DMS53 treated with DMSO at 0.1 percent for 48 hours (cell line): ENCODE results near the gene PWP2.
"Not testable (repeated sequence)": the region's sequence is repeated elsewhere in the genome, so short reads cannot be mapped to it uniquely, and the experiment has no call there.

Experiments used
- DNase-seq: peaks from one replicate; lab custom pipeline; 2025; ENCODE audit not compliant: unreplicated experiment; lab: John Stamatoyannopoulos, UW

PWP2 gene

DNA sequence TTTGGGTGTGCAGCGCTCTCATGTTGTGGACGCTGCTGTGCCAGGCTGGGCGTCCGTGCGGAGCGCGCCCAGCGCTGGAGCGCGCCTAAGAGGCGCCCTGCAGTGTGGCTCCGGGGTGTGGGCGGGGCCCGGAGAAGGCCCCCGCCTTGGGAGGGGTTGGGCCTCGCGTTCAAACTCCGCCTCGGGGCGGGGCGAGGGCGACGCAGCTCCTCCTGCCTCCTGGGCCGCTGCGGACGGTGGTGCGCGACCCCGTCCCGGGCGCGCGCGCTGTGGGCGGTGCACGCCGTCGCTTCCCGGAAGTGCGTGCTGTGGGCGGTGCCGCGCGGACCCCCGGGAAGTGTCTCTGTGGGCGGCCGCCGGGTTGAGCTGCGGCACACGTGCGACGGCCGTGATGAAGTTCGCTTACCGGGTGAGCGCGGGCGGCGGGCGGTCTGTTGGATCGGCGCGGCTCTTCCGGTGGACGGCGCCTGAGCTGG lies at the start of gene PWP2:
PWP2 (plus strand) TSS at position 374 of the 476 bp plus-strand sequence; CDS start at position 392, 18 bp downstream.
- not testable (repeated sequence) for DNase-seq

- DNase-seq, result no peak
Measured at GRCh38 chr21:44057960-44058651, 49.1 kb upstream of the PWP2 start.

DNA sequence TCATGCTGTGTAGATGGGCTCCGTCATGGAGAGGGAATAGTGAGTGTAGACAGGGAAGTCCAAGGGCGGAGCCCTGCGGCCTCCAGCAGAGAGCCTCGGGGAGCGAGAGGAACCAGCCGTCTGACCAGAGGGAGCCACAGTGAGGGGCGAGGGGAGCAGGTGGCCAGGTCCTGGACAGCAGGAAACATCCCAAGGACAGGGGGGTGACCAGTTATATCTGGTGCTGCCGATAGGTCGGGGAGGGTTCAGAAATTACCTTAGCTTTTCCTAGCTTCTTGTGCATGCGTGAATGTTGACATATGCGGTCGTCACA lies 48.6 kb upstream of the PWP2 start:
- no peak for DNase-seq

DNA sequence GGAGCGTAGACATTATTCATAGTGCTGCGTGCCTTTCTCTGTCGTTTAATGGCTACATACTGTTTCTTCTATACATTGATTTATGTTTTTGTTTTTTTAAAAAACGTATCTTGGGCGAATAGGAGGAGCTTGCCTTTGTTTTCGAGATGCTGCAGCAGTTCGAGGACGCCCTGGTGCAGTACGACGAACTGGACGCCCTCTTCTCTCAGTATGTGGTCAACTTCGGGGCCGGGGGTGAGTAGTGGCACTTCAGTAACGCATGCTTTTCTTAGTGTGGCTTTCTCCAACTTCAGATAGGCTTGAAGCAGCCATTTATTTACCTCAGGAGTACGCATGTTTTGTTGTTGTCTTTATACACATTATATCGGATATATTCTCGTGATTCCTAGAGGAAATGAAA lies 48.2 kb upstream of the PWP2 start:
- no peak for DNase-seq

DNA sequence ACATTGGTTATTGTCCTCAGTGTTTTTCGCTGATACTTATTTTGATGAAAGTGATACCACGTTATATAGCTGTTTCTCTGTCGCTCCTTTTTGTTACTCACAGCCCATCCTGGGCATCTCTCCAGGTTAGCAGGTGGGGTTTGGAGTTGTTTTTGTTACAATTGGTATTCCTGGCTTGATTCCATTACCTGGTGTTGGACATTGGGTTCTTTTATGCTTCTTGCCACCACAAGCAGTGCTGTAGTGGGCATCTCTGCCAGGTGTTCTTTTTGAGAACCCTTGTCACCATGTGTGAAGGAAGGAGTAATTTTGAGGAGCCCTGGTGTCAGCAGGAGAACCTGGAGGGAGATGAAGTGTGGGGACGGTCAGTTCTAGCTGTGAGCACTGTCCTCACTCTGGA lies 47.5 kb upstream of the PWP2 start:
- DNase-seq, result no peak

DNA sequence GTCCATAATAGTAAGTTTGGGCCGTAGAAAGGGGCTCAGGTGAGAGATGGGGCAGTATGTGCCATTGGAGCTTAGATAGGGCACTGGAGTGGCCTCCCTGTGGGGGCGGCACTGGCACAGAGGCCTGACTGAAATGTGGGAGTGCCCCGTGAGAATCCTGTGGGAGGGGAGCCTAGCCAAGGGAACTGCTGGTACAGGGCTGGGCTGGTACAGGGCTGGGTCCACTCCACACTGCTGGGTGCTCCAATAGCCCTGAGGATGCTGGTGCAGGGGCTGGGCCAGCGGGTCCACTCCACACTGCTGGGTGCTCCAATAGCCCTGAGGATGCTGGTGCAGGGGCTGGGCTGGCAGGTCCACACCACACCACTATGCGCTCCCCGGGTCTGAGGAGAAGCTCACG lies 44.8 kb upstream of the PWP2 start:
- DNase-seq, result no peak

DNA sequence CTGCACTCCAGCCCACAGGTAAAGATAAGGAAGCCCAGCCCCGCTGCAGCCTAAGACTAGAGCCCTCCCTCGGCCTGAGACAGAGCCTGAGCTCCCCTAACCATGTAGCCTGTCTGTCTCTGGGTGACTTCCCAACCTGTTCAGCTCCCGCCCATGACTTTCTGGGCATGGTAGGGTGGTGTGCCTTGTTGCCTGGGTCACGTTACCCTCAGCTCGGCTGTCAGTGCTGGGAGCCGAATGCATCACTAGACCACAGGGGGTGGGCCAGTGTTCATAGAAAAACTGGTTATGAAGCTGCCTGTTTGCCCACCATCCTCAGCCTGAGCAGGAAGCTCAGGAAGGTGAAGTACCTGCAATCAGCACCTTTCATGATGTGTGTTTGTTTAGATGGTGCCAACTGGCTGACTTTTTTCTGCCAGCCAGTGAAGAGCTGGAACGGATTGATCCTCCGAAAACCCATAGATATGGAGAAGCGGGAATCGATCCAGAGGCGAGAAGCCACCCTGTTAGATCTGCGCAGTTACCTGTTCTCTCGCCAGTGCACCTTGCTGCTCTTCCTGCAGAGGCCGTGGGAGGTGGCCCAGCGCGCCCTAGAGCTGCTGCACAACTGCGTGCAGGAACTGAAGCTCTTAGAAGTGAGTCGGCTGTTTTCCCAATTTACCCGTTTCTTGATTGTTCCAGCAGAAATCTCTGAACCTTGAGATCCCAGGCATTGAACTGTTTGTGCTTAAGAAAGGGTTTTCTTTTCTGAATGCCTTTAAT lies 43.9 kb upstream of the PWP2 start:
- DNase-seq, result no peak

- no peak for DNase-seq
Measured at GRCh38 chr21:44064852-44065403, 42.3 kb upstream of the PWP2 start.

- DNase-seq, result no peak
Measured at GRCh38 chr21:44065428-44065827, 41.8 kb upstream of the PWP2 start.

- DNase-seq, result no peak
Measured at GRCh38 chr21:44066116-44066515, 41.1 kb upstream of the PWP2 start.

DNA sequence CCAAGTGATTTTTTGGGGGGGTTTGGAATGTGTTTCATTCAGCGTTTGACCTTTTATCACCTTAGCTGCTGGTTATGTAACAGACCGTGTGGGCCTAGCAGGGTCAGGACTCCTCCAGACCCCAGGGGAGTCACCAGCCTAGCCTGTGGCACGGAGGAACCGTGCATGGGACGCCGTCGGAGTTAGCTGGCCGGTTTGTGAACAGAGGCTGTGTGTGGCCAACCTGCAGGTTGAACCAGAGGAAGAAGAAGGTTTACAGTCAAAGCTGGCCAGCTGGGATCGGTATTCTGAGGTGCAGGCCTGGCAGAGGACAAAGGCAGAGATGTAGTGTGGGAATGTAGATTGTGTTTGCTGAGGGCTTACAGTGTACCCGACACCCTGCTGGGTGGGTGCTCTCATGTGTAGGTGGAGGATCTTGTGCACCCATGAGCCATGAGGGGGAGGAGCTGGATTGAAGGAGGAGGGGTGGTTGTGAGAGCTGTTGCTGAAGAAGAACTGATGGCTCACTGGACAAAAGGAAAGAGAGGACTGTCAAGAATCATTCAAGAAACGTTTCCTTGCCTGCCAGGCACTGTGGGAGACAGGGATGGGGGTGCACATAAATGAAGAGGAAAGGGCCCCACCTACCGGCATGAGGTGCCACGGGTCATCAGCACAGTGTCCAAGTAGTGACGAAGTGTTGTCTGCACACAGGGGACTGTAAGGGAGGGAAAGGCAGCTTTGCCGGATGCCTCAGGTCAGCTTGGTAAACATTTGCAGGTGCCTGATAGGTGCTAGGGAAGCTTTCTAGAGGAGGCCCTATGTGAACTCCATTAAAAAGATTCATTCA lies 40.0 kb upstream of the PWP2 start:
- DNase-seq, result no peak

DNA sequence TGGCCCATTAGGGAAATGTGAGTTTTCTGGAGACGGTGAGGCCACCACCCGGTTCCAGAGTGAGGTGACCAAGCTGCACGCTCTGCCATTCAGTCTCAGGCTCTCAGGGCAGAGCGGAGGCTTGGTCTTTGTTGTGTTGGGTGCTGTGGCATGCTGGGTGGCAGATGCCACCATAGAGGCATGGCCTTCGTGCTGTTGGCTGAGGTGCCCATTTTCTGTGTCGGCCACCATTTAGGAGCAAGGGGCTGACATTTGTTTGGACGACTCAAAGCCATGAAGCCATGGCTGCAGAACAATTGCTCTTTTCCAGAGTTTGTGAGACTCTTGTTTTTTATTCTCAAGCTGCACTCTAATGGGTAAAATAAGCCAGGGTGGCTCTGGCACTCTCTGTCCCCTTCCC lies 36.8 kb upstream of the PWP2 start:
- DNase-seq, result no peak

- DNase-seq, result no peak
Measured at GRCh38 chr21:44071359-44072104, 35.7 kb upstream of the PWP2 start.

DNA sequence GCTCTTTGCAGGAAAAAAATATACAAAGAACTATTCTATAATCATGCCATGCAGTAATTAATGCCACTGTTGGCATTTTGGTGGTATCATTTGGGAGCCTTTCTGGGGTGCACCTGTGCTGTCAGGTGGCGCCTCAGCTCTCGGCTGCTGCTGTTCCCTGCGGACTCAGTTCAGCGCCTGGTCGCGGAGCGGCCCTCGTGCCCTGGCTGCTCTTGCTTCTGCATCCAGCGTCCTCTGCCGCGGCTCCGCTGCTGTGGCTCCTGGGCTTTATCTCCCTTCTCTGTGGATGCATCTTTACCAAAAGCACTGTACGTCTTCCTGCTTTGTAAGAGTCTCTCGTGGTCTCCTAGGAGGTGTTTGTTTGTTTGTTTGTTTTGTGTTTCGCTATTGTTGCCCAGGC lies 35.1 kb upstream of the PWP2 start:
- DNase-seq, result no peak

DNA sequence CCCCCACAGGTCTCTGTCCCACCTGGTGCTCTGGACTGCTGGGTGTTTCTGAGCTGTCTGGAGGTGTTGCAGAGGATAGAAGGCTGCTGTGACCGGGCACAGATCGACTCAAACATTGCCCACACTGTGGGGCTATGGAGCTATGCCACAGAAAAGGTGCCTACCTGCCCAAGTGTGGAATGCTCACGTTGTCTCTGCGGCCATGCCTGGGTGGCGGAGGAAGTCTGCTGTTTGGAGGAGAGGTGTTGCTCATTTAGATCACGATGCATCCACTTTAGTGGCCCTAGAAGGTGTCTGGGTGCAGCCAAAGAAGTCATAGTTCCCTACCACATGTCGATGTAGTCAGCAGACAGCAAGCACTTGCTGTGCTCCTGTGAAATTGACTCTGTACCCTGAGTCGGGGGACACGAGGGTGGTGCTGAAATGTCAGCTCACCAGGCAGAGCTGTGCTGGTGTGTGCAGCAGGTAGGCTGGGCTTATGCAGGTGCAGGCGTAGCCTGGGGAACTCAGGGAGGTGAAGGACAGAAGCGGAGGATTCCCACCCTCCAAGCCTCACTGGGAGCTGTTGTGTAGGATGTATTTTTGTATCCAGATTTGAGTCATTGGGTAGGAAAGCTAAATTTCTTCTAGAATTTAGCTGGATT lies 32.8 kb upstream of the PWP2 start:
- no peak for DNase-seq

- DNase-seq, result no peak
Measured at GRCh38 chr21:44076316-44076715, 30.9 kb upstream of the PWP2 start.

- DNase-seq, result no peak
Measured at GRCh38 chr21:44078411-44078981, 28.7 kb upstream of the PWP2 start.

DNA sequence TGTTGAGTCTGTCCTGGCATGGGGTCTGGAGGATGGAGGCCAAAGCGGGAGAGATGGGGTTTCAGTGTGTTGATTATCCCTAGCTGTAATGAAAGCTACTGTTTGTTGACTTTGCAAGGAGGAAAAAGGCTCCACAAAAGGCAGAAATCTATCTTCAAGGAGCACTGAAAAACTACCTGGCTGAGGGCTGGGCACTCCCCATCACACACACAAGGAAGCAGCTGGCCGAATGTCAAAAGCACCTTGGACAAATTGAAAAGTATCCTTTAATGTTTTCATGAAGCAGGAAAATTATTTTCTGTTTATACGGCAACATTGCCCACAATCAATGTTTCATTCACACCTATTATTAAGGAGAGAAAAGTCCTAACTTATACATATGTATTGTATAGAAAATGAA lies 27.8 kb upstream of the PWP2 start:
- DNase-seq, result no peak

DNA sequence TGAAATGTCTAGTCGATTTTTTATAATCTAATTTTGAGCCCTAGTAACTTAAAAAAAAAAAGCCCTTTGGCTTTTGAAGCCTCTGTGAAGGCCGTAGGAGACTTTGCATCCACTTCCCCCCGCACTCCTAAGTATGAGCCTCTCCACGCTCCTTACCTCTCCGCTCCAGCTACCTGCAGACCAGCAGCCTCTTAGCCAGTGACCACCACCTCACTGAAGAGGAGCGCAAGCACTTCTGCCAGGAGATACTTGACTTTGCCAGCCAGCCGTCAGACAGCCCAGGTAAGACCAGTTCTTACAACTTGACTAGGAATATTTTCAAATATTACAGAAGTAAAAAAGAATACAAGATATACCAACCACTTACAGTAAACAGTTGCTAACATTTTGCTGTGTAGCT lies 27.4 kb upstream of the PWP2 start:
- no peak for DNase-seq
